ENCODE data around the gene SP1. TPM values are rescaled to one million over a fixed set of nuclear protein-coding genes. Genes with fewer than 3 reads are reported as not detected.

Gene SP1
- total and polyA plus RNA-seq, 9 of the 15 experiments (the other 6 are each of a cell fraction or from before 2014, with no cell fraction given) = 8.0 to 65.5 (median 41.6) TPM

GRCh38 chr12:53365245-53365904 is 14.6 kb upstream of the SP1 start (continued):
- TF ChIP-seq, protein P1, sequence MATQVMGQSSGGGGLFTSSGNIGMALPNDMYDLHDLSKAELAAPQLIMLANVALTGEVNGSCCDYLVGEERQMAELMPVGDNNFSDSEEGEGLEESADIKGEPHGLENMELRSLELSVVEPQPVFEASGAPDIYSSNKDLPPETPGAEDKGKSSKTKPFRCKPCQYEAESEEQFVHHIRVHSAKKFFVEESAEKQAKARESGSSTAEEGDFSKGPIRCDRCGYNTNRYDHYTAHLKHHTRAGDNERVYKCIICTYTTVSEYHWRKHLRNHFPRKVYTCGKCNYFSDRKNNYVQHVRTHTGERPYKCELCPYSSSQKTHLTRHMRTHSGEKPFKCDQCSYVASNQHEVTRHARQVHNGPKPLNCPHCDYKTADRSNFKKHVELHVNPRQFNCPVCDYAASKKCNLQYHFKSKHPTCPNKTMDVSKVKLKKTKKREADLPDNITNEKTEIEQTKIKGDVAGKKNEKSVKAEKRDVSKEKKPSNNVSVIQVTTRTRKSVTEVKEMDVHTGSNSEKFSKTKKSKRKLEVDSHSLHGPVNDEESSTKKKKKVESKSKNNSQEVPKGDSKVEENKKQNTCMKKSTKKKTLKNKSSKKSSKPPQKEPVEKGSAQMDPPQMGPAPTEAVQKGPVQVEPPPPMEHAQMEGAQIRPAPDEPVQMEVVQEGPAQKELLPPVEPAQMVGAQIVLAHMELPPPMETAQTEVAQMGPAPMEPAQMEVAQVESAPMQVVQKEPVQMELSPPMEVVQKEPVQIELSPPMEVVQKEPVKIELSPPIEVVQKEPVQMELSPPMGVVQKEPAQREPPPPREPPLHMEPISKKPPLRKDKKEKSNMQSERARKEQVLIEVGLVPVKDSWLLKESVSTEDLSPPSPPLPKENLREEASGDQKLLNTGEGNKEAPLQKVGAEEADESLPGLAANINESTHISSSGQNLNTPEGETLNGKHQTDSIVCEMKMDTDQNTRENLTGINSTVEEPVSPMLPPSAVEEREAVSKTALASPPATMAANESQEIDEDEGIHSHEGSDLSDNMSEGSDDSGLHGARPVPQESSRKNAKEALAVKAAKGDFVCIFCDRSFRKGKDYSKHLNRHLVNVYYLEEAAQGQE (IDR thresholded peaks at IDR 0.05; ENCODE audit: borderline replicate concordance) = no peak
- TF ChIP-seq, protein P1 (CRISPR knock-in tag; IDR thresholded peaks at IDR 0.05; ENCODE audit: low read depth) = no peak
- TF ChIP-seq CEBPZ (IDR thresholded peaks at IDR 0.05; ENCODE audit: borderline replicate concordance, low read depth, low read length) = no peak
- no peak for TF ChIP-seq ZNF436 (CRISPR knock-in tag; IDR thresholded peaks at IDR 0.05)
- TF ChIP-seq ZSCAN32 (CRISPR knock-in tag; IDR thresholded peaks at IDR 0.05) = no peak
- no peak for TF ChIP-seq ZNF23 (CRISPR knock-in tag; IDR thresholded peaks at IDR 0.05)
- no peak for TF ChIP-seq ZBED1 (IDR thresholded peaks at IDR 0.05)
- TF ChIP-seq CSDE1 (IDR thresholded peaks at IDR 0.05) = no peak; a peak in 1 of 4 replicates
- no peak for TF ChIP-seq KAT7 (CRISPR knock-in tag; IDR thresholded peaks at IDR 0.05; ENCODE audit: borderline replicate concordance)
- no peak for TF ChIP-seq ZNF3 (CRISPR knock-in tag; IDR thresholded peaks at IDR 0.05)
- no peak for TF ChIP-seq ZC3H8 (IDR thresholded peaks at IDR 0.05)
- no peak for TF ChIP-seq NCOA2 (IDR thresholded peaks at IDR 0.05; ENCODE audit: partially characterized antibody in 2 of 2)
- TF ChIP-seq RBM15 (IDR thresholded peaks at IDR 0.05; ENCODE audit: insufficient read depth, low read length) = no peak
- TF ChIP-seq GTF2A2 (tag; IDR thresholded peaks at IDR 0.05) = no peak
- TF ChIP-seq MLX (CRISPR knock-in tag; conservative IDR thresholded peaks at IDR 0.05) = no peak
- no peak for TF ChIP-seq TBL1XR1 (IDR thresholded peaks at IDR 0.05; ENCODE audit: low read length in 2 of 2)
- peak; percentile 3 to 98; a peak in 3 of 4 replicates for TF ChIP-seq KDM1A (IDR thresholded peaks at IDR 0.05)
- no peak for TF ChIP-seq ZNF444 (CRISPR knock-in tag; IDR thresholded peaks at IDR 0.05)
